Thymus (tissue), 2 donors: ENCODE measurements around the gene PPAT. TPM values are rescaled to one million over a fixed set of nuclear protein-coding genes. Genes with fewer than 3 reads are reported as not detected.

Source experiments
- polyA plus RNA-seq: library from polyadenylated mRNA; stranded (reverse); fragments of 200-250 nt; gene quantifications from one replicate; pipeline ENCODE4 v1.2.3, GENCODE V29; 2013
- total RNA-seq: library from RNA; stranded (reverse); fragments of 120-200 nt; gene quantifications from one replicate; pipeline ENCODE4 v1.2.4, GENCODE V29; 2013
- donor health status: healthy.

The PPAT gene
- total and polyA plus RNA-seq, 2 donors: 6.7 to 18.3 TPM

Other genes starting within 250 kb of the PPAT start
- gene AASDH, start 48.1 kb downstream of the PPAT start, total RNA-seq: 17.9 TPM
- gene AASDH, start 48.1 kb downstream of the PPAT start, polyA plus RNA-seq: 6.3 TPM
- 67.9 TPM for gene PAICS, start 645 bp upstream of the PPAT start, total RNA-seq
- gene PAICS, start 645 bp upstream of the PPAT start, polyA plus RNA-seq: 33.9 TPM
- 73.2 TPM for gene SRP72, start 32.0 kb upstream of the PPAT start, total RNA-seq
- 47.8 TPM for gene SRP72, start 32.0 kb upstream of the PPAT start, polyA plus RNA-seq
- 0.19 TPM for gene ARL9, start 70.2 kb upstream of the PPAT start, total RNA-seq
- 0.27 TPM for gene ARL9, start 70.2 kb upstream of the PPAT start, polyA plus RNA-seq
- gene HOPX, start 245.7 kb upstream of the PPAT start, total RNA-seq: 5.9 TPM
- 99.6 TPM for gene HOPX, start 245.7 kb upstream of the PPAT start, polyA plus RNA-seq